ENCODE measurements around the gene TLE4.
"Not testable (repeated sequence)": the region's sequence is repeated elsewhere in the genome, so short reads cannot be mapped to it uniquely, and the experiment has no call there.

The TLE4 gene

GRCh38 chr9:79632060-79632459 is 60.3 kb downstream of the TLE4 start:
- TF ChIP-seq, protein P1, sequence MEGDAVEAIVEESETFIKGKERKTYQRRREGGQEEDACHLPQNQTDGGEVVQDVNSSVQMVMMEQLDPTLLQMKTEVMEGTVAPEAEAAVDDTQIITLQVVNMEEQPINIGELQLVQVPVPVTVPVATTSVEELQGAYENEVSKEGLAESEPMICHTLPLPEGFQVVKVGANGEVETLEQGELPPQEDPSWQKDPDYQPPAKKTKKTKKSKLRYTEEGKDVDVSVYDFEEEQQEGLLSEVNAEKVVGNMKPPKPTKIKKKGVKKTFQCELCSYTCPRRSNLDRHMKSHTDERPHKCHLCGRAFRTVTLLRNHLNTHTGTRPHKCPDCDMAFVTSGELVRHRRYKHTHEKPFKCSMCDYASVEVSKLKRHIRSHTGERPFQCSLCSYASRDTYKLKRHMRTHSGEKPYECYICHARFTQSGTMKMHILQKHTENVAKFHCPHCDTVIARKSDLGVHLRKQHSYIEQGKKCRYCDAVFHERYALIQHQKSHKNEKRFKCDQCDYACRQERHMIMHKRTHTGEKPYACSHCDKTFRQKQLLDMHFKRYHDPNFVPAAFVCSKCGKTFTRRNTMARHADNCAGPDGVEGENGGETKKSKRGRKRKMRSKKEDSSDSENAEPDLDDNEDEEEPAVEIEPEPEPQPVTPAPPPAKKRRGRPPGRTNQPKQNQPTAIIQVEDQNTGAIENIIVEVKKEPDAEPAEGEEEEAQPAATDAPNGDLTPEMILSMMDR (IDR thresholded peaks at IDR 0.05; ENCODE audit: extremely low read depth, missing control alignments), result no peak
- no peak for DNase-seq (ENCODE audit: low spot score)

- DNase-seq (ENCODE audit: low spot score), result no peak
- TF ChIP-seq, protein P1 (IDR thresholded peaks at IDR 0.05; ENCODE audit: extremely low read depth, missing control alignments), result no peak
These were observed 60.9 kb downstream of the TLE4 start for GRCh38 chr9:79632705-79633104.

DNA sequence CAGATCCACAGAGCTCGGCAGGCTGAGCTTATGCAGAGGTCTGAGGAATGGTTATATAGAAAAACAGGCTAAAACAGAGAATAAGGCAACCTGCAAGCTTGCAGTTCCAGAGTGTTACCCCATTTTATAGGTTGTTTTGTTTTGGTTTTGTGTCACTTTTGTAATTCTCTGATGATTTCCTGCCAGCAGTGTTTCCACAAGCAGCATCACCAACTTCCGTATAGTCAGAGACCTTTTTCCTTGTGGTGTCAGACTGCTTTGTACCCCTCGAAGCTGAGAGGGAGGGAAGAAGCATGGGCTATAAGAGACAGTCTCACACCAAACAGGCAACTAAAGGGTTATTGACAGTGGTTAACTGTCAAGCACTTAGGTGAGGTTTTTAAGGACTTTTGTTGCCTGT is 61.8 kb downstream of the TLE4 start:
- TF ChIP-seq, protein P1 (IDR thresholded peaks at IDR 0.05; ENCODE audit: extremely low read depth, missing control alignments), result no peak
- DNase-seq (ENCODE audit: low spot score), result no peak

GRCh38 chr9:79637177-79637925 is 65.6 kb downstream of the TLE4 start:
- DNase-seq (ENCODE audit: low spot score), result no peak
- TF ChIP-seq, protein P1 (IDR thresholded peaks at IDR 0.05; ENCODE audit: extremely low read depth, missing control alignments), result no peak

- TF ChIP-seq, protein P1 (IDR thresholded peaks at IDR 0.05; ENCODE audit: extremely low read depth, missing control alignments), result no peak
- DNase-seq (ENCODE audit: low spot score), result no peak
These were observed 67.0 kb downstream of the TLE4 start for GRCh38 chr9:79638806-79639205.

DNA sequence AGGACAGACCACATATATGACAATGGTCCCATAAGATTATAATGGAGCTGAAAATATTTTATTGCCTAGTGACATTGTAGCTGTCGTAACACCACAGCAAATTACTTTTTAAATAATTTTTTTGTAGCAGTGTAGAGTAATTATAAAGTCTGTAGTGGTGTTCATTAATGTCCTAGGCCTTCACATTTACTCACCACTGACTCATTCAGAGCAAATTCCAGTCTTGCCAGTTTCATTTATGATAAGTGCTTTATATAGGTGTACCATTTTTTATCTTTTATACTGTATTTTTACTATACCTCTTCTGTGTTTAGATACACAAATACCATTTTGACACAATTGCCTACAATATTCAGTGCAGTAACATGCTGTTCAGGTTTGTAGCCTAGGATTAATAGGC is 67.6 kb downstream of the TLE4 start:
- TF ChIP-seq, protein P1 (IDR thresholded peaks at IDR 0.05; ENCODE audit: extremely low read depth, missing control alignments), result no peak
- no peak for DNase-seq (ENCODE audit: low spot score)

DNA sequence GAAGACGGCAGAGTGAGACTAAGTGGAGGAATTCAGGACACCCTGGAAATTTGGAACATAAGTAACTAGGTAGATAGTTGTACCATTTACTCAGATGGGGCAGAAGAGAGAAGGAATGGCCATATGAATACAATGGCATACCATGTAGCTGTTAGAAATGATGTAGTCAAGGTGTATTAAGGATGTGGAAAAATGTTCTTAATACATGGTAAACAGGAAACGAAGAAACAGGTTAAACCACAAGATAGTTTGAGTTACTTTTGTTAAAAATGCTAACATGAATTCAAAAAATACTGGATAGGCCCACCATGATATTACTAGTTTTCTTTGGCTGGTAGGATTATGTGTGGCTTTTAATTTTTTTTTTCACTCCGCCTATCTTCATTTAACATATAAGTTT is 68.3 kb downstream of the TLE4 start:
- not testable (repeated sequence) for DNase-seq (ENCODE audit: low spot score)

DNA sequence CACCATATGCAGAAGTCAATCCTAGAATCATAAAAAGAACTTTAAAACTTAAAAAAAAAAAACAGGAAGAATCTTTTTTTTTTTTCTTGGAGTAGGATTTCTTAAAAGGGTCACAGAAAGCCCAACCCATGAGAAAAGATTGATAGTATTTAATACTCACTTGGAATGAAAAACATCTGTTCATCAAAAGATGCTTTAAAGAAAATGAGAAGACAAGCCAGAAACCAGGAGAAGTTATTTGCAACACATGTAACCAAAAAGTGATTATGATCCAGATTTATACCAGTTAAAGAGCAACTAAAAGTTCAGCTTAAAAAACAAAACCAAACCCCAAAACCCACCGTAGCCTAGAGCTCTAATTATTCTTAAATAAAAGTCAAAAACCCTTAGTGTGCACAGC is 69.3 kb downstream of the TLE4 start:
- TF ChIP-seq, protein P1 (IDR thresholded peaks at IDR 0.05; ENCODE audit: extremely low read depth, missing control alignments), result no peak
- DNase-seq (ENCODE audit: low spot score), result no peak

Data from GM20000 (cell line).